PC-3 (cell line): ENCODE results near the gene PCDHAC2. TPM values are rescaled to one million over a fixed set of nuclear protein-coding genes. Genes with fewer than 3 reads are reported as not detected.

Source experiments
- ATAC-seq: fragments of 200-7000 bp; cut with Tn5 transposase; 2 replicates; pipeline ENCODE4 v1.9.1; 2020; ENCODE audit warnings: mild to moderate bottlenecking, moderate library complexity
- BruUV-seq: library from RNA; stranded (reverse); fragments of 400-500 nt; replicated peaks from 2 replicates; lab custom pipeline; 2021; lab: Mats Ljungman, UMichigan
- CTCF ChIA-PET: fragments of 300-600 bp; sonication (Branson Sonifier 250); formaldehyde crosslinking; loops from one replicate; lab custom pipeline; 2022; ENCODE audit warnings: antibody characterized with exemption; lab: Charles Lee
- POLR2A ChIA-PET: fragments of 300-600 bp; sonication (Branson Sonifier 250); formaldehyde crosslinking; loops from one replicate; lab custom pipeline; 2022; ENCODE audit warnings: antibody characterized with exemption; ENCODE audit not compliant: unreplicated experiment; lab: Charles Lee
- DNase-seq: peaks from one replicate; pipeline ENCODE4 v3.0.0-alpha.2; 2015
- H2AFZ ChIP-seq: fragments of 300-600 bp; sonication (generic); 2 replicates; pipeline ENCODE4 v1.6.0; 2016; ENCODE audit warnings: antibody characterized with exemption, low read length
- H3F3A ChIP-seq: fragments of 300-600 bp; sonication (generic); one replicate; pipeline ENCODE4 v1.6.0; 2017; ENCODE audit warnings: antibody characterized with exemption, low read length, control low read depth, mild to moderate bottlenecking; ENCODE audit not compliant: unreplicated experiment
- H3K27ac ChIP-seq: fragments of 300-600 bp; sonication (generic); 2 replicates; pipeline ENCODE4 v1.5.1; 2016; ENCODE audit warnings: mild to moderate bottlenecking, low read length
- H3K27me3 ChIP-seq: fragments of 300-600 bp; sonication (generic); 2 replicates; pipeline ENCODE4 v1.6.1; 2016; ENCODE audit warnings: low read length, mixed read lengths
- H3K36me3 ChIP-seq: fragments of 300-600 bp; sonication (generic); 2 replicates; pipeline ENCODE4 v1.6.1; 2016; ENCODE audit warnings: low read depth, mixed run types, low read length, mixed read lengths
- H3K4me1 ChIP-seq: fragments of 300-600 bp; sonication (generic); 2 replicates; pipeline ENCODE4 v1.5.1; 2016; ENCODE audit warnings: low read length; ENCODE audit not compliant: insufficient read depth
- H3K4me2 ChIP-seq: fragments of 300-600 bp; sonication (generic); 2 replicates; pipeline ENCODE4 v1.6.0; 2016; ENCODE audit warnings: low read length
- H3K4me3 ChIP-seq: fragments of 300-600 bp; sonication (generic); 2 replicates; pipeline ENCODE4 v1.5.1; 2016; ENCODE audit warnings: mild to moderate bottlenecking, low read length, mixed read lengths
- H3K79me2 ChIP-seq: fragments of 300-600 bp; sonication (generic); 2 replicates; pipeline ENCODE4 v1.6.1; 2017; ENCODE audit warnings: low read length, mixed read lengths
- H3K9ac ChIP-seq: fragments of 300-600 bp; sonication (generic); 2 replicates; pipeline ENCODE4 v1.6.0; 2016; ENCODE audit warnings: mild to moderate bottlenecking, low read length
- H3K9me2 ChIP-seq: fragments of 300-600 bp; sonication (generic); replicated peaks from 2 replicates; pipeline ENCODE4 v1.6.1; 2016; ENCODE audit warnings: mixed run types, low read length, mixed read lengths
- H3K9me3 ChIP-seq: fragments of 300-600 bp; sonication (generic); 2 replicates; pipeline ENCODE4 v1.6.1; 2016; ENCODE audit warnings: low read length, mixed read lengths
- H4K20me1 ChIP-seq: fragments of 300-600 bp; sonication (generic); 2 replicates; pipeline ENCODE4 v1.6.1; 2016; ENCODE audit warnings: low read length, mixed read lengths
- CTCF ChIP-seq: fragments of 300-600 bp; sonication (generic); conservative IDR thresholded peaks from 2 replicates; pipeline ENCODE4 v1.5.1; 2017; ENCODE audit warnings: antibody characterized with exemption, low read depth, mild to moderate bottlenecking, low read length
- EZH2 ChIP-seq: fragments of 300-600 bp; sonication (generic); IDR thresholded peaks from one replicate; pipeline ENCODE4 v1.6.1; 2017; ENCODE audit warnings: antibody characterized with exemption, mild to moderate bottlenecking, low read length; ENCODE audit not compliant: unreplicated experiment
- EZH2phosphoT487 ChIP-seq: fragments of 300-600 bp; sonication (generic); IDR thresholded peaks from 2 replicates; pipeline ENCODE4 v1.6.1; 2018; ENCODE audit warnings: mild to moderate bottlenecking, antibody characterized with exemption, low read length, borderline replicate concordance
- intact Hi-C: fragments of 100-400 bp; cut with micrococcal nuclease; formaldehyde crosslinking; loops from 2 replicates; pipeline ENCODE4 v1.9.0; 2023
- total RNA-seq: library from RNA; depleted of rRNA; stranded (reverse); fragments of >200 nt; gene quantifications from 2 replicates; pipeline ENCODE4 v1.2.3, GENCODE V29; 2014

The PCDHAC2 gene
- total RNA-seq, 1 experiment from 2014 or later, result 4.2 TPM

GRCh38 chr5:141001844-141002604, 35.7 kb downstream of the PCDHAC2 start:
- TF ChIP-seq EZH2, result no peak
- TF ChIP-seq CTCF, result no peak
- TF ChIP-seq EZH2phosphoT487, result no peak
- H3K4me2 ChIP-seq, result peak overlapping the region; percentile 87
- H3K4me1 ChIP-seq, result peaks cover 39% of the 10 kb centered on the region
- no peaks in the 10 kb centered on the region for H3K27me3 ChIP-seq
- H2AFZ ChIP-seq, result peak overlapping the region; percentile 78
- peak; percentile 47 for ATAC-seq
- no peaks in the 10 kb centered on the region for H4K20me1 ChIP-seq
- no peaks in the 10 kb centered on the region for H3K9me3 ChIP-seq
- no peaks in the 10 kb centered on the region for H3K9me2 ChIP-seq
- peaks cover 6% of the 10 kb centered on the region for H3F3A ChIP-seq
- H3K4me3 ChIP-seq, result peak overlapping the region; percentile 66
- peak overlapping the region; percentile 27 for H3K9ac ChIP-seq
- ChIA-PET POLR2A (no interaction called here), CTCF (interaction anchor here (1.1 kb wide), 1 partner anchor 38 kb away, joined by 3 read pairs; no protein-coding TSS in a partner anchor)
- no peaks in the 10 kb centered on the region for H3K79me2 ChIP-seq
- intact Hi-C loops, result loop anchor here (2.0 to 5.0 kb wide), 2 partner anchors 35 to 75 kb away; partner anchors contain the start of genes PCDHAC1 and PCDHAC2
- peak; percentile 48 for DNase-seq
- H3K27ac ChIP-seq, result peak overlapping the region; percentile 90
- BruUV-seq, result TSS peak; percentile 85
- no peaks in the 10 kb centered on the region for H3K36me3 ChIP-seq

GRCh38 chr5:141002605-141002965, 36.3 kb downstream of the PCDHAC2 start:
- Histone ChIP-seq H3K36me3 (no peaks in the 10 kb centered on the region), H3K4me3 (peak overlapping the region; percentile 66; the same call in 1 of the 2 replicates), H3K9me3 (no peaks in the 10 kb centered on the region), H3K9ac (peak overlapping the region; percentile 27; the same call in 1 of the 2 replicates), H3K4me2 (peak overlapping the region; percentile 87), H3K79me2 (no peaks in the 10 kb centered on the region), H2AFZ (0 out of 2 replicates have a peak overlapping the region, but pooled peaks have one; percentile 78), H3K4me1 (peaks cover 39% of the 10 kb centered on the region), H3F3A (peaks cover 6% of the 10 kb centered on the region), H3K9me2 (no peaks in the 10 kb centered on the region), H3K27ac (peak overlapping the region; percentile 90), H3K27me3 (no peaks in the 10 kb centered on the region), H4K20me1 (no peaks in the 10 kb centered on the region)
- intact Hi-C loops, result loop anchor here (2.0 to 5.0 kb wide), 2 partner anchors 35 to 76 kb away; partner anchors contain the start of genes PCDHAC1 and PCDHAC2
- ATAC-seq, result no peak
- no TSS peak for BruUV-seq
- TF ChIP-seq CTCF, result no peak
- TF ChIP-seq EZH2, result no peak
- no peak for TF ChIP-seq EZH2phosphoT487
- ChIA-PET CTCF (no interaction called here), POLR2A (no interaction called here)
- no peak for DNase-seq
